CD4-positive, alpha-beta T cell treated with Interleukin-17A for 4 hours (primary cell): ENCODE measurements around the gene PRMT1.

Experiments used
- DNase-seq: peaks from one replicate; pipeline ENCODE4 v3.0.0-alpha.2; 2020; ENCODE audit warnings: mixed read lengths

The PRMT1 gene

GRCh38 chr19:49730166-49730565, 53.1 kb downstream of the PRMT1 start:
- DNase-seq = no peak
